Fibroblast of lung (primary cell): ENCODE results near the gene SMYD1. TPM values are rescaled to one million over a fixed set of nuclear protein-coding genes. Genes with fewer than 3 reads are reported as not detected.

Experiments used
- DNase-seq, 2 donors: peaks; one replicate each; pipeline versions ENCODE4 v3.0.0 to v3.0.0-alpha.2; 2010; ENCODE audit warnings: low read depth in 2 of 2
- H2AFZ ChIP-seq: 2 replicates; pipeline ENCODE4 v1.5.1; 2012; ENCODE audit warnings: low read length, control low read depth, inconsistent platforms
- H3K27ac ChIP-seq: 2 replicates; pipeline ENCODE4 v1.5.1; 2011; ENCODE audit warnings: low read length, control low read depth; ENCODE audit not compliant: insufficient read depth
- H3K27me3 ChIP-seq: 2 replicates; pipeline ENCODE4 v1.5.1; 2011; ENCODE audit warnings: mild to moderate bottlenecking, low read length; ENCODE audit not compliant: control insufficient read depth, insufficient read depth
- H3K36me3 ChIP-seq: 2 replicates; pipeline ENCODE4 v1.5.1; 2011; ENCODE audit warnings: low read length; ENCODE audit not compliant: control insufficient read depth, insufficient read depth
- H3K4me1 ChIP-seq: 2 replicates; pipeline ENCODE4 v1.5.1; 2011; ENCODE audit warnings: low read length; ENCODE audit not compliant: control insufficient read depth, insufficient read depth; ENCODE audit errors: extremely low read depth
- H3K4me2 ChIP-seq: 2 replicates; pipeline ENCODE4 v1.5.1; 2011; ENCODE audit warnings: low read length, control low read depth; ENCODE audit not compliant: insufficient read depth; ENCODE audit errors: extremely low read depth
- H3K4me3 ChIP-seq, 4 experiments: fragments of 200-600 bp in 1 of 4; sonication (generic) in 1 of 4; replicated peaks in 1 of 4; 2 replicates each; pipeline ENCODE4 v1.5.1; 2011 to 2016; ENCODE audit warnings: low read length in 4 of 4, low read depth in 3 of 4, mild to moderate bottlenecking in 3 of 4, control low read depth in 2 of 4, inconsistent platforms in 1 of 4, mixed read lengths in 1 of 4; ENCODE audit not compliant: insufficient read depth in 1 of 4; ENCODE audit errors: control extremely low read depth in 1 of 4
- H3K79me2 ChIP-seq: 2 replicates; pipeline ENCODE4 v1.5.1; 2012; ENCODE audit warnings: mild to moderate bottlenecking, low read length, inconsistent platforms; ENCODE audit not compliant: control insufficient read depth, insufficient read depth
- H3K9ac ChIP-seq: 2 replicates; pipeline ENCODE4 v1.5.1; 2011; ENCODE audit warnings: mild to moderate bottlenecking, low read length, control low read depth; ENCODE audit not compliant: insufficient read depth
- H3K9me3 ChIP-seq: 2 replicates; pipeline ENCODE4 v1.5.1; 2012; ENCODE audit warnings: low read depth, low read length; ENCODE audit not compliant: control insufficient read depth, insufficient read depth
- H4K20me1 ChIP-seq: 2 replicates; pipeline ENCODE4 v1.5.1; 2011; ENCODE audit warnings: low read length; ENCODE audit not compliant: control insufficient read depth, insufficient read depth; ENCODE audit errors: extremely low read depth
- EZH2 ChIP-seq: IDR thresholded peaks from 2 replicates; pipeline ENCODE4 v1.5.1; 2012; ENCODE audit warnings: low read length, control low read depth, mild to moderate bottlenecking; ENCODE audit errors: missing control alignments
- polyA plus RNA-seq, 2 donors: library from polyadenylated mRNA; depleted of rRNA in 1 of 2; stranded (reverse) in 1 of 2; unstranded in 1 of 2; fragments of >200 nt; gene quantifications; 2 replicates each; pipeline ENCODE4 v1.2.1, GENCODE V29; 2011 to 2012; ENCODE audit warnings: missing spikeins in 1 of 2
- total RNA-seq: library from RNA; depleted of rRNA; stranded (reverse); fragments of >200 nt; gene quantifications from 2 replicates; pipeline ENCODE4 v1.2.1, GENCODE V29; 2014
- TF ChIP-seq, protein P1 (sequence below), 2 donors: IDR thresholded peaks in 1 of 2; conservative IDR thresholded peaks in 1 of 2; 1 replicate in 1 of 2; 2 replicates in 1 of 2; pipeline ENCODE4 v1.5.1; 2011 to 2012; ENCODE audit warnings: low read length in 2 of 2, control low read depth in 1 of 2, inconsistent platforms in 1 of 2, low read depth in 1 of 2, mild to moderate bottlenecking in 1 of 2

Gene SMYD1
- total and polyA plus RNA-seq, 2 donors (not counting 1 experiment from before 2014, with no cell fraction given): not detected

DNA sequence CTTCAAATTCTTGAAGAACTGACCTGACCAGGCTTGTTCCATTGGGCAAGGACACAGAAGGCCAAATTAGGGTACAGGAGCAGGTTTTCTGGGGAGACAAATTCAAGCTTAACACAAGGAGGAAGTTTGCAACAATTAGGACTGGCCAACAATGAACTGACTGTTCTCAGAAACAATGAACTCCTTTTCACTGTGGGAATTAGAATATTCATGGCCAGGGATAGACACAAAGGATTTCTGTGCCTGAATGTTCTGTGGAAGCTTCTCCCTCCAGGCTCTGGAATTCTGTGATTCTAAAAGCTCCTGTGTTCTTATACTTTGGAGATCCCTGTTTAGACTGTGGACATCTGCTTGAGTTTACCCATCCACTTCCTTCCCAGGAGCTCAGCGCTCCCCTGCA is 15.2 kb downstream of the SMYD1 start:
- H3K4me2 ChIP-seq: no peak overlapping the region
- no peaks in the 10 kb centered on the region for H3K36me3 ChIP-seq
- no peaks in the 10 kb centered on the region for H3K27me3 ChIP-seq
- no peak for DNase-seq
- H3K9me3 ChIP-seq: no peaks in the 10 kb centered on the region
- TF ChIP-seq EZH2: no peak
- TF ChIP-seq, protein P1, sequence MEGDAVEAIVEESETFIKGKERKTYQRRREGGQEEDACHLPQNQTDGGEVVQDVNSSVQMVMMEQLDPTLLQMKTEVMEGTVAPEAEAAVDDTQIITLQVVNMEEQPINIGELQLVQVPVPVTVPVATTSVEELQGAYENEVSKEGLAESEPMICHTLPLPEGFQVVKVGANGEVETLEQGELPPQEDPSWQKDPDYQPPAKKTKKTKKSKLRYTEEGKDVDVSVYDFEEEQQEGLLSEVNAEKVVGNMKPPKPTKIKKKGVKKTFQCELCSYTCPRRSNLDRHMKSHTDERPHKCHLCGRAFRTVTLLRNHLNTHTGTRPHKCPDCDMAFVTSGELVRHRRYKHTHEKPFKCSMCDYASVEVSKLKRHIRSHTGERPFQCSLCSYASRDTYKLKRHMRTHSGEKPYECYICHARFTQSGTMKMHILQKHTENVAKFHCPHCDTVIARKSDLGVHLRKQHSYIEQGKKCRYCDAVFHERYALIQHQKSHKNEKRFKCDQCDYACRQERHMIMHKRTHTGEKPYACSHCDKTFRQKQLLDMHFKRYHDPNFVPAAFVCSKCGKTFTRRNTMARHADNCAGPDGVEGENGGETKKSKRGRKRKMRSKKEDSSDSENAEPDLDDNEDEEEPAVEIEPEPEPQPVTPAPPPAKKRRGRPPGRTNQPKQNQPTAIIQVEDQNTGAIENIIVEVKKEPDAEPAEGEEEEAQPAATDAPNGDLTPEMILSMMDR (conservative IDR thresholded peaks at IDR 0.05 in 1 of 2, IDR thresholded peaks at IDR 0.05 in 1 of 2; ENCODE audit: low read depth in 1 of 2, low read length in 2 of 2): no peak
- H3K9ac ChIP-seq: no peak overlapping the region
- H3K79me2 ChIP-seq: no peaks in the 10 kb centered on the region
- no peaks in the 10 kb centered on the region for H4K20me1 ChIP-seq
- H3K4me1 ChIP-seq: no peaks in the 10 kb centered on the region
- no peak overlapping the region for H3K27ac ChIP-seq
- no peak overlapping the region for H3K4me3 ChIP-seq
- H2AFZ ChIP-seq: no peak overlapping the region

DNA sequence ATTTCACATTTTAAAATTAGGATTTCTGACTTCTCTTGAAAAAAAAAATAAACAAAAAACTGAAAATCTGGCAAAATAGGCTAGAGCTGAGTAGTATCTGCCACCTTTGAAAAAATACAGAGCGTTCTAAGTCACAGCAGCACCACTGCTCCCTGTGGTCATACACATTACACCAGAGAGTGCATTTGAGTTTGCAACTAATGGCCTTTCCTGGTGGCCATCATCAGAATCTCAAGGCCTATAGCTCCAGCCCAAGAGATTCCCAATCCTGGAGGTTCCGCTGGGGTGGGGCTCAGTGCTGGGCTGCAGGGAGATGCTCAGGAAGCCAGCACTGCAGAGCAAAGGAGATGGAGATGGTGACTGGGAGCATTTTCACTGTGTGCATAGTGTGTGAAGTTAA is 17.5 kb downstream of the SMYD1 start:
- no peak for TF ChIP-seq EZH2
- TF ChIP-seq, protein P1 (conservative IDR thresholded peaks at IDR 0.05 in 1 of 2, IDR thresholded peaks at IDR 0.05 in 1 of 2; ENCODE audit: low read depth in 1 of 2, low read length in 2 of 2): no peak

DNA sequence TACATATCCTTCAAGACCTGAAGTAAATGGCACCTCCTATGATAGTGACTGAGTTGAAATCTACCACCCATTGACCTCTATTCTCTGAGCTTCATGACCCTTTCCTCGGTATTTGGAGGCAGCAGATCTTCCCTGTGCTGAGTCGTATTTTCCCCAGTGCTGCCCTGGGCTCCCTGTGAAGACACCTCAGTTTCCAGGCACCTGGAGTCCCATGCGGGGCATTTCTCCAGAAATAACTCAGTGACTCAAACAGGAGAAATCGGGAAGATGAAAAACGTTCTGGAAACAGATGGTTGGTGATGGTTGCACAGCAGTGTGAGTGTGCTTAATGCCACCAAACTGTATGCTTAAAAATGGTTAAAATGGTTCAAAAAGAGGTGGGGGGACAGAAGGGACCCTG is 18.0 kb downstream of the SMYD1 start:
- H3K27me3 ChIP-seq: no peaks in the 10 kb centered on the region
- no peaks in the 10 kb centered on the region for H4K20me1 ChIP-seq
- TF ChIP-seq EZH2: no peak
- TF ChIP-seq, protein P1 (conservative IDR thresholded peaks at IDR 0.05 in 1 of 2, IDR thresholded peaks at IDR 0.05 in 1 of 2; ENCODE audit: low read depth in 1 of 2, low read length in 2 of 2): no peak
- no peak for DNase-seq
- no peaks in the 10 kb centered on the region for H3K9me3 ChIP-seq
- H3K27ac ChIP-seq: no peak overlapping the region
- no peaks in the 10 kb centered on the region for H3K36me3 ChIP-seq
- no peak overlapping the region for H3K9ac ChIP-seq
- H2AFZ ChIP-seq: no peak overlapping the region
- no peak overlapping the region for H3K4me3 ChIP-seq
- H3K79me2 ChIP-seq: no peaks in the 10 kb centered on the region
- no peaks in the 10 kb centered on the region for H3K4me1 ChIP-seq
- no peak overlapping the region for H3K4me2 ChIP-seq

More for the DNA sequence above, 17.5 kb downstream of the SMYD1 start:
- no peak overlapping the region for H3K4me3 ChIP-seq
- DNase-seq: no peak
- no peaks in the 10 kb centered on the region for H3K27me3 ChIP-seq
- no peak overlapping the region for H3K4me2 ChIP-seq
- H4K20me1 ChIP-seq: no peaks in the 10 kb centered on the region
- H3K27ac ChIP-seq: no peak overlapping the region
- H3K9me3 ChIP-seq: no peaks in the 10 kb centered on the region
- no peak overlapping the region for H2AFZ ChIP-seq
- no peaks in the 10 kb centered on the region for H3K36me3 ChIP-seq
- no peak overlapping the region for H3K9ac ChIP-seq
- H3K79me2 ChIP-seq: no peaks in the 10 kb centered on the region
- no peaks in the 10 kb centered on the region for H3K4me1 ChIP-seq
